GM21737 (cell line): ENCODE results near the gene TOGARAM2.

Source experiments
- ATAC-seq: cut with Tn5 transposase; IDR thresholded peaks from one replicate; pipeline ENCODE4 v1.9.1; 2021; ENCODE audit warnings: mild to moderate bottlenecking, moderate library complexity; ENCODE audit not compliant: unreplicated experiment

The TOGARAM2 gene

DNA sequence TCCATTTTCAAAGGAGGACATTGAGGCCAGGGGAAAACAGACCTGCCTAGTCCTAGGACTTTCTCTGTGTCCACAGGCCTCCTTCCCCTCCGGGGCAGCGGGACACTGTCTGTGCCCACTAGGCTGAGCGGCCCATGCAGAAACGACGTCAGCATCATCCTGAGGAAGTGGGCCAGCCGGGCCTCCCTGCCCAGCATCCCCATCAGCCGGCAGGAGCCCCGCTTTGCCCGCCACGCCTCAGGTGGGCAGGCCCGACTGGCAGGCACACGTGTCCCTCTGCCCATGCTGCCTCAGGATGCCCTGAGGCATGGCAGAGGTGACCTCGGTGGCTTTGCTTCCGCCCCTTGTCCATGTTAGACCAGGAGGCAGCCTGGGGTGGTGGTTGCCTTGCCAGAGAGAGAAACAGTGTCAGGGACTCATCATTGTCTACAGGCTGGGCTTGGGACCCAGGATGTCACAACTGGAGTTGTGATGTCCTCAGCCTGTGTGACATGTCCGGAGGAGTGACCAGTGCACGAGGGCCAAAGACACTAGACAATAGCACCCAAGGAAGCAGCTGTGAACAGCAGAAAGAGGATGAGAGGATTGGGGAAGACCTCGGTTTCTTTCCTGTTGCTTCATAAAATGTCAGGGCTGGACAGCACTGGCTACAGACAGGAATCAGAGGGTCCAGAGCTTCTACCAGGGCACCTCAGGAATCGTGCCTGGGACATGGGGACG lies 36.8 kb downstream of the TOGARAM2 start:
- no peak for ATAC-seq

DNA sequence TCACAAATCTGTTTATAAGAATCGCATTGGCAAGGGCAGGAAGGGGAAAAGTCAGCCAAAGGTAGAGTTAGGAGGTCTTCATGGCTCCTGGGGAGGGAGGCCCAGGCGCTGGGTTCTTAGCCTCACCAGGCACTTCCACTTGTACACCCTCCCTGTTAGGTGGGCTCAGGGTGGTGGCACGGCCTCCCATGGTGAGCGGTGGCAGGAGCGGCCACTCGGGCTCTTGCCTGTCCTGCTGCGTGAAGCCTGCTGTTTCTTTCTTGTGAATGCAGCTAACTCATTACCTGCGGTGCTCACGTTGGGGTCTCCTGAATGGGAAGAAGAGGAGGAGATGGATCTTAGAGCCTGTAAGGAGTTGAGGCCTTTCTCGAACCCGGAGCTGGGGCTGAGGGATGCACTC lies 40.8 kb downstream of the TOGARAM2 start:
- ATAC-seq = no peak

DNA sequence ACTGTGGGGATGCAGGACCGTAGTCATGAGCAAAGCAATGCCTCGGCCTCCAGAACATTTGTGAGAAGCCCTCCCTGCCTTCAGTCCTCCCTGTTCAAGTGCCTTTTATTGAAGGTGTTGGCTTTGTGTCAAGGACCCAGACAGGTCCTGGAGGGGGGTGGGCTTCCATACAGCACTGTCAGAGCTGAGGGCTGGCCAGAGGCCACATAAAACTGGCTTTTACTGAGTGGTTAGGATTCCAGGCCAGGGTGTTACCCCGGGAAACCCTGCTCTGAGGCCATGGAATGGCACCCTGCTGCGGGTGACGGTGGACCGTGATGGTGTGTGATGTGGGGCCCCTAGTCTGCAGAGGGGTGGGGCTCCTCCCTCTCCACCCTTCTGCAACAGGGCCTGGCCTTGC lies 41.6 kb downstream of the TOGARAM2 start:
- ATAC-seq = no peak

DNA sequence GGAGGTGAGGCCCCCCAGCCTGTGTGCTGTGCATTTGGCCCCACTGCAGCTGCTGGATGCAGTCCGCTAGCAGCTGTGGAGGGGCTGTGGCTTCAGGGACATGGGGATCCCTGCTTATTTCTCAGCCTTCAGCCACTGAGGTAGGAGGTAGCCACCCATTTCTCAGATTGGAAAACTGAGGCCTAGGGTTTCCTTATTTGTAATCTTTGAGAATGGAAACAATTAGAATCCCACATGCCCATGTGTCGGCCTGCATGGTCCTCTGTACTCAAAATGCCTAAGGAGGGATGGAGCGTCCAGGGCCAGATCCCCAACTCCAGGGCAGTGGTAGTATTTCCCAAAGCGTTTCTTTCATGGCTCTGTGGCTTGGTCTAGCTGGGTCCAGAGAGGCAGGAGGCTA lies 42.1 kb downstream of the TOGARAM2 start:
- ATAC-seq = no peak

DNA sequence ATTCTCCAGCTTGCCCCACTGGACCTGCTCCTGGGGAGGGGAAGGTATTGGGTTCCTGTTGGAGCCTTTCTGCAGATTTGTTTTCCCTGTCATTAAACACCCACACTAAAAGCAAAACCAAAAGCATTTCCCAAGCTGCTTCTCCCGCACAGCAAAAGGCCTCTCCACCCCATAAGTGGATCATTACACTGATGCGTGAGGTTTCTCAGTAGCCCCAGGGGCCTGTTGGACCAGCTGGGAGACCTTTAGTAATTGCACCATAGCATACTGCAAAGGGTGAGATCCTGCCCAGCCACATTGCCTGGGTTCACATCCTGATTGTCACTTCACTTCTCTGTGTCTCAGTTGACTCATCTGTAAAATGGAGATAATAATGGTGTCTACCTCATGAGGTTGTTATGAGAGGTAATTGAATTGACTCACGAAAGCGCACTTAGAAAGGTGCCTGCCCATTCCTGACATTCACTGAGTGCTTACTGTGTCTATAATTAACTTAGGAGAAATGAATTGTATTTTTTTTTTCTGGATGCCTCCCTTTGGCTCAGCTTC lies 43.9 kb downstream of the TOGARAM2 start:
- no peak for ATAC-seq

DNA sequence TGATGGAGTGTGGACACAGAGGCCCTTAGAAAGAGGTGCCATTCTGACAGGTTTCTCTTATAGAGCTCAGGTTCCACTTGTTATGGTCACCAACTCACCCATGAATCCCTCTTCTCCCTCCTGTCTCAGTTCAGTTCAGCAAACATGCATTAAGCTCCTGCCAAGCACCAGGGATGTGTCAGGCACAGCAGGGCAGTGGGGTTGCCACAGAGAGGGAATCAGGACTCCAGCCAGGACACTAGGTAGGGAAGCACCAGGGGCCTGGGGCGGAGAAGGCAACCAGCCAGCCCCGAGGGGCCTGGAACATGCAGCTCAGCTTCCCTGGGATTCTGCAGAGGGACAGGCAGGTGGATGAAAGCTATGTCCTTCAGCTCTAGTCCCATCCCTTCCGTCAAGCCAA lies 44.6 kb downstream of the TOGARAM2 start:
- ATAC-seq = no peak

DNA sequence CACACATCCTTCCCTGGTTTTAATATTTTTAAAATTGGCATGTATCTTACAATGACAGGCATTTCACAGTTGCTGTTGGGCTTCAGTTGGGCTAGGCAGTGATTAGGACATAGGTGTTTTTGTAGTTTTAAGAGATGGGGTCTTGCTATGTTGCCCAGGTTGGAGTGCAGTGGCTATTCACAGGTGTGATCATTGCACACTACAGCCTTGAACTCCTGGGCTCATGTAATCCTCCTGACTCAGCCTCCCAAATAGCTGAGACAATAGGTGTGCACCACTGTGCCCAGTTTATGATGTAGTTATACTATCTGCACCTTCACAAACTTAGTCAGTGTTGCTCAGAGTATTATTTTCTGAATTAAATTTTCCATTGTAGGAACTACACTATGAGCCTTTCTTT lies 49.9 kb downstream of the TOGARAM2 start:
- no peak for ATAC-seq

DNA sequence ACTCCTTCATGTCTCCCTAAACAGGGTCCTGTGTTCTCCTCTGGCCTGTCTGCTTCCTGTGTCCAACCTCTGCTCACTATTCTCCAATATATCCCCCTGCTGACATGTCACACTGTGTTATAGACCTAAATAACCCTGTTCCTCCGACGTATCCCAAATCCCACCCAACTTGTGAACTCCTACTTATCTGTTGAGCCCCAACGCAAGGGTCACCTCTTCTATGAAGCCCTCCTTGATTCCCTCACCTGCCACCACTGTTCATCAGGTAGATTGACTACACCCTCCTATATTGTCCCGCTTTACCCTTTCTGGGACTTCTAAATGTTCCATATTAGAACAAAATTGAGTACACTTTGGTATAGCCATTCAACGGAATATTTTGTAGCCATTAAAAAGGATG lies 51.1 kb downstream of the TOGARAM2 start:
- no peak for ATAC-seq

DNA sequence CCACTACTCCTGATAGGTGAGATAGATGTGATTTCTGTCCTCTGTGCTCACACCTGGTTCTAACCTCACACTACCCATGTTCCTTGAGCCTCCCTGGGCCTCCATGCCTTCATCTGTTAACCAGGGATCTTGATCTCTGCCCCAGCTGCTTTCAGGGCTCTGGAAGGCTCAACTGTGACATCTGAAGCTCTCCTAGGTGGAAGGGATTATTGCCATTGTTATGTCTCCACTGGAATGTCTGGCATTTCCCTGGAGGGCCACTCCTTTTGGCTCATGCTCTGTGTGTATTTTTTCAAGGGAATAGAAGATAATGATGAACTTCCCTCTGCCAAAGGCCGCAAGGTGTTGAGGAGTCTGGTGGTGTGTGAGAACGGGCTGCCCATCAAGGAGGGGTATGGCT lies 52.1 kb downstream of the TOGARAM2 start:
- no peak for ATAC-seq

DNA sequence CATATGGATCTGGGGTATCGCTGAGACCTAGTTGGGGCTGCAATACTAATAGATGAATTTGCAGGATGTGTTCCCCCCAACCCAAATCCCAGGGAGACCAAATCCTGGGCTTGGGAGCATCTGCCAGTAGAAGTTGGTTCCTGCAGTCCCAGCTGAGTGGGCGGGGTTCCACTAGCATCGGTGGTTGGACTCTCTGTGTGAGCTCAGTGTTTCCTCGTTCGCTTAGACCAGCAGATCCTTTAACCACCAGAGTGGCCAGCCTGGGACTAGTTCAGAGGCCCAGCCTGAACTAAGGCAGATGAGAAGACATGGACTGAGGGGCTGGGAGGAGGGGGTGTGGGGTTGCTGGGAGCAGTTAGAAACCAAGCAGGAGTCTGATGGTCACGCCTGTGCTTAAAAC lies 52.6 kb downstream of the TOGARAM2 start:
- ATAC-seq = no peak

DNA sequence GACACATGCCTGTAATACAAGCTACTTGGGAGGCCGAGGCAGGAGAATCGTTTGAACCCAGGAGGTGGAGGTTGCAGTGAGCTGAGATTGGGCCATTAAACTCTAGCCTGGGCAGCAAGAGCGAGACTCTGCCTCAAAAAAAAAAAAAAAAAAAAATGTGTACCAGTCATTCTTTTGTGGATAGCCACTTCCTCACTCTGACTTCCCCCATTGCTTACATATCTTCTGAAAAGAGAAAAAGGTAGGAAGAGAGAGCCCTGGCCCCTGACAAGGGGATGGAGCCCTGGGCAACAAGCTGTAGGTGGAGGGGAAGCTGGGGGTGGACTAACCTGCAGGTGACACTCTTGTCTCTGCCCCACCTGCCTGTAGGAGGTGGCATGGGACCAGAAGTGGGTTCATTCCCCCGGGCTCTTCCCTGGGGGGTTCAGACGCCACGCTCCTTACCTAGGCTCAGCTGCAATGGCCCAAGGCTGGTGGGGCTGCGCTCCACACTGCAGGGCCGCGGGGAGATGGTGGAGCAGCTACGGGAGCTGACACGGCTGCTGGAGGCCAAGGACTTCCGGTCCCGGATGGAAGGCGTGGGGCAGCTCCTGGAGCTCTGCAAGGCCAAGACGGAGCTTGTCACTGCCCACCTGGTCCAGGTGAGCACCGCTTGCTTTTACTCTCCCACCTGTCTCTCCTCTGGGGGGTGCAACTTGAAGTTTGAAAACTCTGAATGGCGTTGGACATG lies 54.1 kb downstream of the TOGARAM2 start:
- no peak for ATAC-seq

DNA sequence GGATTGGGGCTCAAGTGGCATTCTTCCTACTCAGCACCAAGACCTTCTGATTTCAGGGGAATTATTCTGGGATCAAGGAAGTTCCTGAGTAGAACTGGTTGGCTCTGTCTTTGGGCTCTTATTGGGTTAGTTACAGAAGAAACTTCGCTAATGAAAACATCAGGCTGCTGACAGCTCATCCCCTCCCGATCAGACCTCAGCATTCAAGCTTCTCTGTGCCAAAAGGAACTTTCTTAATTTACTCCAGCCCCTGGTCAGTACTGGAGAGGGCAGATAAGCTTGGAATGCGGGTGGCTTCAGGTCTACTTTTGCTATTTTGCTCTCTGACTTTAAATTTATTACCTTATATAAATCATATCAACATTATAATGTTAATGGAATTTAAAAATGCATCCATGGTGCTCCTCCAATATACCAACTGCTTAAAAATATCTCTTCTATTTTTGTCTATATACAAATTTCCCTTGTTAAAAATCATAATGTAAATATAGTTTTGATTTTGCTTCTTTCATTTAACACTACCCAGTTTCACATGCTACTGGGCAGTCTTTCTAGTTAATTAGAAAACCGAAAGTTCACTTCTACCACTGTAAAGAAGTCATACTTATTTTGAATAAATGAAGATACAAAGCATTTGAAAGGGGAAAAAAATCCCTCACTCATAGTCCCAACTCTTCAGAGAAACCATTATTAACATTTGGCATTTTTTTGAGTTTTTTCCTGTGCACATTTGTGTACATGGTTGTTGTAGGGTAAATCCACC lies 58.8 kb downstream of the TOGARAM2 start:
- no peak for ATAC-seq

DNA sequence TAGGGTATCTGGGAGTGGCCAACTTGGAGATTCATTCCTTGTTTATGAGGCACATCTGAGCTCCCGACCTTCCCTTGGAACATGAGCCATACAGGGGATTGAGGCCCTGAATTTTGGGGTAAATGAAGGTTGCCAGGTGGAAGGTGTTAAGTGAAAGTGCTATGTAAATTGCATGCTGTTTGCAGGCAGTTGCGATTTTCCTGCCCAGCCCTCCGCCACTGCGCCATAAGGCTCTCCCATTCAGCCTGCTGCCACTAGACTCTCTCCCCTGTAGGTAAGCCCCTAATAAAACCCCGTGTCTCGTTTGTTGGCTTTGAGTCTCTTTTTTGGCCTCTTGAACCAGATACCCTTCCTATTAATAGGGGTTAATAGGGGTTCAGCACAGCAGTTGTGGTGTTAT lies 59.5 kb downstream of the TOGARAM2 start:
- no peak for ATAC-seq

DNA sequence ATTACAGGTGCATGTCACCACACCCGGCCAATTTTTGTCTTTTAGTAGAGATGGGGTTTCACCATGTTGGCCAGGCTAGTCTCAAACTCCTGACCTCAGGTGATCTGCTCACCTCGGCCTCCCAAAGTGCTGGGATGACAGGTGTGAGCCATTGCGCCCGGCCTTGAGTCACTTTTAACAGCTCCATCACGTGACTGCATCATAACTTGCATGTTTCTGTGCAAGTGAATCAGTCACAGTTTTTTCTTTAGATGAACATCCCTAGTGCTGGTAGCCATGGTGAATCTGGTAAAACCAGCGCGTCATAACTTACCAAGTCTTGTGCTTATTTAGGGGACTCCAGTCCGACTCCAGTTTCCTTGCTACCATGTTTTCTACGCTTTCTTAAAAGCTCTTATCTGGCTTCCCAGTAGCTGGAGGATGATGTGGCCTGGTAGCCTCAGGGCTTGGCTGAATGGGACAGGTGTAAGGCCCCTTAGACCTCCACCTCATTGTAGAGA lies 60.1 kb downstream of the TOGARAM2 start:
- no peak for ATAC-seq

DNA sequence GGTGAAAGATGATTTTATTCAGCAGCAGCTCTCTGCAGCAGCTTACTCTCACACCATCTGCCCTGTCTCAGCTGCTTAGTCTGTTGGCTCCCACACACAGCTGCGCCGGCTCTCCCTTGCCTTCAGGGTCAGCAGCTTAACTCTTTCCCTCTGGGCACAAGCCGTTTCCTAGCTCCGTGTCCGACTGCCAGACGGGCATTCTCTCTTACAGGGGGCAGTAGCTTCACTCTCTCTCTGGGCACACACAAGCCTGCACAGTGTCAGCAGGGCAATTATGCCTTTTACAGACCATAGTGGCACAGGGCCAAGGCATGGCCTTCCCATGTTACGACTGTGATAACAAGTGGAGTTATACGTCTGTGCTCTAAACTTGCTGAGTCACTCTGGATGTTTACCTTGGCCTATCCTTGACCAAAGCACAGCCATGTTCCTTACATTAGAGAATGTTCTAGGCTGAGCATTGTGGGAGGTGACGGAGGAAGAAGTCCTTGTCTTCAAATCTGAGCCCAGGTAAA lies 61.5 kb downstream of the TOGARAM2 start:
- no peak for ATAC-seq

DNA sequence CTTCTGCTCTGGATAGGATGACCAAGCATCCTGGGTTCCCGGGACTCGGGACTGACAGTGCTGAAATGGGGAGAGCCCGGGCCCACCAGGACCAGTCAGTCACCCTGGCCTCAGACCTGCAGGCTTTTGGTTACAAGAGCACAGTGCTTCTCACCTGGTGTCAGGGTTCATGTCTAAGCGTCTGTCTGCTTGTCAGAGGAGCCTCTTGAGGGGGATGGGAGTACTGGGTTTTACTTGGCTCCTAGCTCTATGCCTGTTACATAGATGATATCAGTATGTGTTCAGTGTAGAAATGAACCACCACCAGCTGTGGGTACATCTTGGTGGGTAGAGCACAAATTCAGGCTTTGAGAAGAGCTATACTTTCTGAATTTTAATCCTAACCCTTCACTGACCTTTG lies 63.4 kb downstream of the TOGARAM2 start:
- no peak for ATAC-seq

DNA sequence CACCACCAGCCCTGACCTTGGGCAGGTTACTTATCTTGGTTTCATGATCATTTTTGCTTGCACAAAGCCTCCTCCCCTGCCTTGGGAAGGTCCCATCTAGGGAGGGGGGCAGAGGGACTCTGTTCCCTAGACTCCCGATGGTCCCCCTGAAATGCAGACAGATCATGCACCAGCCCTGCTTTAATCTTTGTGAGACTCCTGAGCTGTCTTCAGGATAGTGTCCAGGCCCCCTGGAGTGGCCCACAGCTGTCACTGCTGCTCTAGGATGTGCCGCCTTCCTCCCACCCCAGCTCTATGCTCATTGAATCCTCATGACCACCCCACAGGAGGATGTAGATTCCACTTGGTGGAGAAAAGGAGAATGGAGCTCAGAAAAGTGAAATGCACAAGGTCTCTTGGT lies 65.2 kb downstream of the TOGARAM2 start:
- ATAC-seq = no peak

DNA sequence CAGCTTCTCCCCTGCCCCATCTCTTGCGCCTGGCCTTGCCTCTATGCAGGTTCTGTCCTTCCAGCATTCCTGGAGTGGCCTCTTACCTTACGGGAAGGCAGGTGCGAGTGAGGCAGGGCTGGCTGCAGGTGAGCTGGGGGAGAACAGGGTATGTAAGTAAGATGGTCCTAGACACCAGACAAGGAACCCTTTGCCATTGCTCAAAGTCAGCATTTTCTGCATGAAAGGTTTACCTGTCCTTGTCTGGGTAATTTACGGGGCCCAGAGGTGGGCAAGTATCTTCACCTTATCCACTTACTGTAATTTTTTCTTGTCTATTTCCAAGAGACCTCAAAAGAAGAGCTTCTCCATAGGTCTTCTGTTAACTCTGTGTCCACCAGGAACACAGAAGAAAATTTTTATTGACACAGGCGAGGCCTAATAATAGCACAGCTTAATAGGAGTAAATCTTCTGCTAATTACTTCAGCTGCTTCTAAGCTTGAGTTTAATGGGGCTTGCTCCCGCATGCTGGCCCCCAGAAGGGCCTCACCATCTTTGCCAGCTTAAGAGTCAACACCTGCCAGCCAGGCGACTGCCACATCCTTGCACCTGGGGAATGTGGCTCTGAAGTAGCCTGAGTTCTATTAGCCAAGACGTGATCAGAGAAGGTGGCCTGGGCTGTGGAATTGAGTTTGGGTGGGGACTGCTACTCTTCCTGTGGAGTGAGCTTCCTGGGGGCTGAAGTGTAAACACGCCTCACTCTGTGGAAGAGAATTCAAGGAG lies 66.2 kb downstream of the TOGARAM2 start:
- no peak for ATAC-seq

DNA sequence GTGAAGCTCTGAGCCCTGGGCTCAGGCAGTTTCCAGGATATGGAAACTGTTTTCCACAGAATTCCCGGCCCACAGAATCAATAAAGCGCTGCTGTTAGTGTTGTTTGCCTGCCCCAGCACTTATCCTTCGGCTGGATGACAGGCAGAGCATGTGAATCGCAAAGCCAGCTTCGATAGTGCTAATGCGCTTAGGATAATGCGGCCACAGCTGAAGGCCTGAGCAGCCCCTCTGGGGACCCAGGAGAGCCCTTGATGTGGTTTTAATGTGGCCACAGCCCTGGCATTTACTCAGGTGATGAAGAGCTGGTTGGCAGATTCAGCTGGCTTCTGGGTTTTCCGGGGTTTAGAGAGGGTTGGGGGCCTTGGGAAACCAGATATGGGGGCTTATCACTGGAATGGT lies 69.5 kb downstream of the TOGARAM2 start:
- ATAC-seq = no peak

DNA sequence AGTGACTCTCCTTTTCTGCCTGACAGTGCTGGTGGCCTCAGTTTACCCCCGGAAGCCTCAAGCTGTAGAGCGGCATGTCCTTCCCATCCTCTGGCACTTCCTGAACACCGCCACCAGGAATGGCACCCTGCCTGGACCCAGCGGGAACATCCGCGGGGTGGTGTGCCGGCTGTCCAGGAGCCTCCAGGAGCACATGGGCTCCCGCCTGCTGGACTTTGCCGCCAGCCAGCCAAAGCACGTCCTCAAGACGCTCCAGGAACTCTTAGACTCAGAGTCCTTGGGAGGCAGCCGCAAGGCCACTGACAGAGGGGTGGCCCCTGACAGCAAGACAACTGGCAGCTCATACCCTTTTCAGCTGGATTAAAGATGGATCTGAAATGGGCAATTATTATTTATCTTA lies 70.6 kb downstream of the TOGARAM2 start:
- ATAC-seq = no peak

DNA sequence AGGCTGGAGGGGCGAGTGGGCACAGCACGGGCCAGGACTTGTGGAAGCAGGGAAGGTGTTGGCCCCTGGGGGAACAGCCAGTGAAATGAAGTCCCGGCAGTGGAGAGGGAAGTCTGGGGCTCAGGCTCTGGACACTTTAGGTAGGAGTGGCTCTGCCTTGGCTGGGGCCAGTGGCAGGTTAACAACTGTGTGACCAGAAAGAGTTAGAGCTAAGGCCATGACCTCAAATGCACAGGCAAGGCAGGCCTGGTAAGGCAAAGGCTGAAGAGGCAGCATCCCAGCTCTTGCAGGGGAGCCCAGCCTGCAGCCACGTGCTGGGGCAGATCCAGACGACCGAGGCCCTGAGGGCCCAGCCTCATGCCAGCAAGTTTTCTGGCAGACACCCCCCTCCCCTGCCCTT lies 71.7 kb downstream of the TOGARAM2 start:
- ATAC-seq = no peak
